Bronchial epithelial cell (primary cell): Measurements from ENCODE around the gene CX3CR1. TPM values are rescaled to one million over a fixed set of nuclear protein-coding genes. Genes with fewer than 3 reads are reported as not detected.

Source experiments
- DNase-seq: peaks from one replicate; pipeline ENCODE4 v3.0.0-alpha.2; 2010; ENCODE audit warnings: low read depth
- FAIRE-seq: peaks from 2 replicates; lab custom pipeline; 2011; peaks lifted over from hg19 to GRCh38; lab: Jason Lieb, UNC
- H3K27me3 ChIP-seq: 2 replicates; pipeline ENCODE4 v1.5.1; 2011; ENCODE audit warnings: low read length; ENCODE audit not compliant: control insufficient read depth, insufficient read depth
- H3K36me3 ChIP-seq: 2 replicates; pipeline ENCODE4 v1.5.1; 2011; ENCODE audit warnings: low read length; ENCODE audit not compliant: control insufficient read depth, insufficient read depth
- H3K4me3 ChIP-seq: 2 replicates; pipeline ENCODE4 v1.5.1; 2011; ENCODE audit warnings: mild to moderate bottlenecking, low read depth, low read length, control low read depth
- CTCF ChIP-seq: IDR thresholded peaks from 2 replicates; pipeline ENCODE4 v1.5.1; 2011; ENCODE audit warnings: mild to moderate bottlenecking, moderate library complexity, low read length, control low read depth, inconsistent platforms; ENCODE audit not compliant: insufficient read depth, severe bottlenecking
- total RNA-seq: library from RNA; depleted of rRNA; stranded (reverse); fragments of >200 nt; gene quantifications from 2 replicates; pipeline ENCODE4 v1.2.1, GENCODE V29; 2014

Gene CX3CR1
- total RNA-seq, 1 donor from 2014 or later, result not detected

GRCh38 chr3:39219702-39220101 is 60.1 kb downstream of the CX3CR1 start:
- FAIRE-seq, result no peak
- TF ChIP-seq CTCF, result no peak
- H3K27me3 ChIP-seq, result peaks cover 6% of the 10 kb centered on the region

GRCh38 chr3:39216176-39216790 is 63.6 kb downstream of the CX3CR1 start:
- FAIRE-seq (no peak), DNase-seq (no peak)
- TF ChIP-seq CTCF, result no peak
- Histone ChIP-seq H3K36me3 (no peaks in the 10 kb centered on the region), H3K27me3 (peaks cover 6% of the 10 kb centered on the region), H3K4me3 (no peak overlapping the region)

More at GRCh38 chr3:39219702-39220101, 60.1 kb downstream of the CX3CR1 start:
- Histone ChIP-seq H3K36me3 (no peaks in the 10 kb centered on the region), H3K4me3 (no peak overlapping the region)
- DNase-seq, result no peak

GRCh38 chr3:39213613-39214012 is 66.2 kb downstream of the CX3CR1 start:
- H3K36me3 ChIP-seq, result no peaks in the 10 kb centered on the region
- TF ChIP-seq CTCF, result no peak
- peaks cover 1% of the 10 kb centered on the region for H3K27me3 ChIP-seq
- no peak for FAIRE-seq
- DNase-seq, result no peak
- no peak overlapping the region for H3K4me3 ChIP-seq

Other genes starting within 250 kb of the CX3CR1 start
- gene SCN11A, start 228.1 kb downstream of the CX3CR1 start, total RNA-seq, result not detected in 2 replicates
- 20.0 and 21.1 TPM in 2 replicates for gene WDR48, start 228.0 kb downstream of the CX3CR1 start, total RNA-seq
- gene GORASP1, start 172.4 kb downstream of the CX3CR1 start, total RNA-seq, result 17.9 and 24.6 TPM in 2 replicates
- 1.1 and 1.8 TPM in 2 replicates for gene TTC21A, start 172.4 kb downstream of the CX3CR1 start, total RNA-seq
- 5.0 and 7.0 TPM in 2 replicates for gene CSRNP1, start 126.4 kb downstream of the CX3CR1 start, total RNA-seq
- not detected in 2 replicates for gene XIRP1, start 87.4 kb downstream of the CX3CR1 start, total RNA-seq
- not detected in 2 replicates for gene CCR8, start 49.7 kb upstream of the CX3CR1 start, total RNA-seq
- gene SLC25A38, start 103.3 kb upstream of the CX3CR1 start, total RNA-seq, result 12.2 and 21.9 TPM in 2 replicates
- gene RPSA, start 126.7 kb upstream of the CX3CR1 start, total RNA-seq, result 2,916 and 3,451 TPM in 2 replicates
- not detected in 2 replicates for gene MOBP, start 187.6 kb upstream of the CX3CR1 start, total RNA-seq